Activated CD4-positive, CD25-positive, alpha-beta regulatory T cell treated with anti-CD3 and anti-CD28 coated beads, Interleukin-2, amount 50 U/mL, for 16 hours (primary cell): Measurements from ENCODE around the gene FURIN.
"Not testable (repeated sequence)": the region's sequence is repeated elsewhere in the genome, so short reads cannot be mapped to it uniquely, and the experiment has no call there.

Source experiments
- DNase-seq: peaks from one replicate; pipeline ENCODE4 v3.0.0-alpha.2; 2020; ENCODE audit warnings: low read depth, low spot score

Gene FURIN

DNA sequence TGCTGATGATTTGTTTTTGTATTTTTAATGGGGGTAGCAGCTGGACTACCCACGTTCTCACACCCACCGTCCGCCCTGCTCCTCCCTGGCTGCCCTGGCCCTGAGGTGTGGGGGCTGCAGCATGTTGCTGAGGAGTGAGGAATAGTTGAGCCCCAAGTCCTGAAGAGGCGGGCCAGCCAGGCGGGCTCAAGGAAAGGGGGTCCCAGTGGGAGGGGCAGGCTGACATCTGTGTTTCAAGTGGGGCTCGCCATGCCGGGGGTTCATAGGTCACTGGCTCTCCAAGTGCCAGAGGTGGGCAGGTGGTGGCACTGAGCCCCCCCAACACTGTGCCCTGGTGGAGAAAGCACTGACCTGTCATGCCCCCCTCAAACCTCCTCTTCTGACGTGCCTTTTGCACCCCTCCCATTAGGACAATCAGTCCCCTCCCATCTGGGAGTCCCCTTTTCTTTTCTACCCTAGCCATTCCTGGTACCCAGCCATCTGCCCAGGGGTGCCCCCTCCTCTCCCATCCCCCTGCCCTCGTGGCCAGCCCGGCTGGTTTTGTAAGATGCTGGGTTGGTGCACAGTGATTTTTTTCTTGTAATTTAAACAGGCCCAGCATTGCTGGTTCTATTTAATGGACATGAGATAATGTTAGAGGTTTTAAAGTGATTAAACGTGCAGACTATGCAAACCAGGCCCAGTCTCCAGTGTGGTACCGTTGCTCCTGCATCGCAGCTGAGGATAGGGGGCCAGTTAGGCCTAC, 14.6 kb downstream of the FURIN start:
- no peak for DNase-seq

DNA sequence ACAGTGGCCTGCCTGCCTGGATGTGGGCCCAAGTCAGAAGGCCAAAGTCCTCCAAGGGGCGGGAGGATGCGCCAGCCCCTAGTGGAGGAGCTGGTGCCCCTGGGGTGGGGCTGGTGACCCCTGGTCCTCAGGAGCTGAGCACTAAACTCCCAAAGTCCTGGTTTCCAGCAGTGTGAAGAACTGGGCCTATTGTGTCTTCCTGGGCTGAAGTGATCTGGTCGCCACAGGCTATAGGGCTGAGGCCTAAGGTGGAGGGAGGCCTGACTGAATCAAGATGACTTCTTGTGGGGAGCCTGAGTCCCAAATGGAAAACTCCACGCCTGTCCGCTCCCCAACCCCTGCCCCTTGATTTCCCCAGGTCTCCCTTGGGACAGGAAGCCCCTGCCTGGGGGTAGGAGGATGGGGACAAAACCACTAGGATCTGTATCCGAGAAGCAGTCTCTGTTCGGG, 15.2 kb downstream of the FURIN start:
- DNase-seq = no peak

DNA sequence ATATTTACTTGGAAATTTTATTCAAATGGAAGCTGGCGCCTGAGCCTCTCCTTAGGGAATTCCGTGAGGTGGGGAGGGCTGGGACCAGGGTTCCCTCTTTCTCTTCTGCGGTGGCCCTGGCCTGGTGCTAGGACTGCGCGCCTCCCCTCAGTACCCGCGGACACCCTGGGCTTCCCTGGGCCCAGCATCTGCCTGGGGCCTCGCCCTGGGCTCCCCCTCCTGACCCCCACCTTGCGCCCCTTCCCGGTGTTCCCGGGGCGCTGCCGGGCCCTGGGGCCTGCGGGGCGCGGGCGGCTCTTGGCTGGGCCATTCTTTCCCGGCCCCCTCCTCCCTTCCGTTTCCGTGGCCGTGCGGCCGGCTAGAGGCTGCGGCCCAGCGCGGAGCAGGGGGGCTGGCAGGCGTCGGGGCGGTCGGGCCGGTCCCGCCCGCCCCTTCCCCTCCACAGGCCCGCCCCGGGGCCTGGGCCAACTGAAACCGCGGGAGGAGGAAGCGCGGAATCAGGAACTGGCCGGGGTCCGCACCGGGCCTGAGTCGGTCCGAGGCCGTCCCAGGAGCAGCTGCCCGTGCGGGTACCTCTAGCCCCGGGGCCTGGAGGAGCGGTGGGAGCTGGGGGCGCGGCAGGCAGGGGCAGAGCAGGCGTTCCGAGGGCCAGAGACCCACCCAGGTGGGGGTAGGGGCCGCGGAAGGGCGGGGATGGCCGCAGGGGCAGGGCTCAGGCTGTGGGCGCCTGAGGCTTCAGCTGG, 15.8 kb downstream of the FURIN start, which contains the start of gene FES:
TSS of gene FES (plus strand) at position 529 of the 743 bp plus-strand sequence. CDS start 542 bp downstream, outside the sequence.
- no peak for DNase-seq

DNA sequence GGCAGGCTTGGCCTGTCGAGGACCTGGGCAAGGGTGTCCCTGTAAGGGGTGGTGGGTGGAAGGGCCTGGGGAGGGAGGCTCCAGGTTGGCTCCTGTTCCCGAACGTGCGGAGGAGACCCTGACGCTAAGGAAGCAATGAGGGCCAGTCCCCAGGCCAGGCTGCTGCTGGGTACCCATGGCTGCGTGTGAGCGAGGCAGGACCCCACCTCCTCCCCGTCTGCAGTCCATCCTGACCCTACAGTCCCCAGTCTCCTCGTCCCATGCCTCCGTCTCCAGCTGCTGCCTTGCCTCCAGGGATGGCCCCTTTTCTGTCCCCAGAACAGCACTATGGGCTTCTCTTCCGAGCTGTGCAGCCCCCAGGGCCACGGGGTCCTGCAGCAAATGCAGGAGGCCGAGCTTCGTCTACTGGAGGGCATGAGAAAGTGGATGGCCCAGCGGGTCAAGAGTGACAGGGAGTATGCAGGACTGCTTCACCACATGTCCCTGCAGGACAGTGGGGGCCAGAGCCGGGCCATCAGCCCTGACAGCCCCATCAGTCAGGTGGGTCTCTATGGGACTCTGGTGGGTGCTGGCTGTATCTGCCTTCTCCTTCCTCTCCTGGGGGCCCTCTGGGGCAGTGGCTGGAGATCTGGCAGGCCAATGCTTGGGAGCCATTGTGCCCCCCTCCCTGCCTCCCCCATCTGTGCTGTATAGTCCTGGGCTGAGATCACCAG, 16.5 kb downstream of the FURIN start:
- DNase-seq = no peak

DNA sequence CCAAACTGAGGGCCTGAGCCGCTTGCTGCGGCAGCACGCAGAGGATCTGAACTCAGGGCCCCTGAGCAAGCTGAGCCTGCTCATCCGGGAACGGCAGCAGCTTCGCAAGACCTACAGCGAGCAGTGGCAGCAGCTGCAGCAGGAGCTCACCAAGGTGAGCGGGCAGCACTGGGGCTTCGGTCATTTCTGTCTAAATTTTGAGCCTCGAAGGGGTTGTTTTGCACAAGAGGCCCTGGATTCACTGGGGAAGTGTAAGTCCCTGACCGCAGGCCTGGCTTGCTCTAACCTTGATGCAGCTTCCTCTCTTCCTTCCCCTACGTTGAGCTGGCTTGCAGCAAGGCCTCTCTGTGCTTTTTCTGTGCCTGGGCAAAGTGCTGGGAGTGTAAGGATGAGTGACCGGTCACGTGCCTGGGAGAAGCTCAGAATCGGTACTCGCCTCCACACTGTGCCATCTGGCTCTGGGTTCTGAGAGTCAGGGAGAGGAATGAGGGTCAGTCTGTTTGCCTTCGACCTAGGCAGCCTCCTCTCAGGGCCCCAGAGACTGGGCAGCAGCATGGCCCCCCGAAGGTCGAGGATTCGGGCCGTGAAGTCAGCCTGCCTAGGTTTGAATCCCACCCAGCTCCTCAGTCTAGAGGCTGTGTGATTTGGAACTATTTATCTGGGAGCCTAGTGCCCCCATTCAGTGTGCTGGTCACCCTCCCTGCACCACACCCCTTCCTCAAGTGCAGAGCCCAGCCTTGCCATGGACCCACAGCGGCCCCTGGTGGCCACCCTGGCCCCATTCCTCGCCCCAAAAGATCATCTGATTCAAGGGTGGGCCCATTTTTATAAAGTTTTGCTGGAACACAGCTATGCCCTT, 17.3 kb downstream of the FURIN start:
- DNase-seq = peak; percentile 48

DNA sequence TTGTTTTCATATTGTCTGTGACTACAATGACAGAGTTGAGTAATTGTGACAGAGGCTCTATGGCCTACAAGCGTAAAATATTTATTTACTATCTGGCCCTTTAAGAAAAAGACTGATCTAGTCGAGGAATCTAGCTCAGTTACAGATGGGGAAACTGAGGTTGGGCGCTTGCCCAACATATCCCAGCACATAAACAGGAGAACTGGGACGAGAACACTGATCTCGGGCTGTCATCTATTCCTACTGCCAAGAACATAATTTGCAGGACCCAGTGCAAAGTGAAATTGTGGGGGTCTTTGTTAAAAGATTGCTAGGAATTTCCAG, 17.9 kb downstream of the FURIN start:
- no peak for DNase-seq

DNA sequence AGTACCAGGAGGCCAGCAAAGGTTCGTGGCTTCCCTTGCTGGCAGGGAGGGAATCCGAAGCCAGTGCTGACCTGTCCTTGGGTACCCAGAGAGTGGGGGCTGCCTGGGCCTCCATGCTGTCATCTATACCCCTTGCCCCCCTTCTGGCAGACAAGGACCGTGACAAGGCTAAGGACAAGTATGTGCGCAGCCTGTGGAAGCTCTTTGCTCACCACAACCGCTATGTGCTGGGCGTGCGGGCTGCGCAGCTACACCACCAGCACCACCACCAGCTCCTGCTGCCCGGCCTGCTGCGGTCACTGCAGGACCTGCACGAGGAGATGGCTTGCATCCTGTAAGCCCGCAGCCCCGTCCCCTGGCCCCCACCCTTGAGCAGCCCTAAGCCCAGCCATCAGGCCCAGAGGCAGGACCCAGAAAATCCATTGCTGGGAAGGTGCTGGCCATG, 18.7 kb downstream of the FURIN start:
- no peak for DNase-seq

DNA sequence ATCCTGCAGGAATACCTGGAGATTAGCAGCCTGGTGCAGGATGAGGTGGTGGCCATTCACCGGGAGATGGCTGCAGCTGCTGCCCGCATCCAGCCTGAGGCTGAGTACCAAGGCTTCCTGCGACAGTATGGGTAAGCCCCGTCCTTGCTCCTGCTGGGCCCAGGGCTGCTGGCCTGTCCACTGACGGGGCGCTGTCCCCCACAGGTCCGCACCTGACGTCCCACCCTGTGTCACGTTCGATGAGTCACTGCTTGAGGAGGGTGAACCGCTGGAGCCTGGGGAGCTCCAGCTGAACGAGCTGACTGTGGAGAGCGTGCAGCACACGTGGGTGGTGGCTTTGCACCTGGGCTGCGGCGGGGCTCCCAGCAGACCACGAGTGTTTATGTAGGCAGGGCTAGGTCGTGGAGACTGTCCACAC, 20.9 kb downstream of the FURIN start:
- DNase-seq = no peak

DNA sequence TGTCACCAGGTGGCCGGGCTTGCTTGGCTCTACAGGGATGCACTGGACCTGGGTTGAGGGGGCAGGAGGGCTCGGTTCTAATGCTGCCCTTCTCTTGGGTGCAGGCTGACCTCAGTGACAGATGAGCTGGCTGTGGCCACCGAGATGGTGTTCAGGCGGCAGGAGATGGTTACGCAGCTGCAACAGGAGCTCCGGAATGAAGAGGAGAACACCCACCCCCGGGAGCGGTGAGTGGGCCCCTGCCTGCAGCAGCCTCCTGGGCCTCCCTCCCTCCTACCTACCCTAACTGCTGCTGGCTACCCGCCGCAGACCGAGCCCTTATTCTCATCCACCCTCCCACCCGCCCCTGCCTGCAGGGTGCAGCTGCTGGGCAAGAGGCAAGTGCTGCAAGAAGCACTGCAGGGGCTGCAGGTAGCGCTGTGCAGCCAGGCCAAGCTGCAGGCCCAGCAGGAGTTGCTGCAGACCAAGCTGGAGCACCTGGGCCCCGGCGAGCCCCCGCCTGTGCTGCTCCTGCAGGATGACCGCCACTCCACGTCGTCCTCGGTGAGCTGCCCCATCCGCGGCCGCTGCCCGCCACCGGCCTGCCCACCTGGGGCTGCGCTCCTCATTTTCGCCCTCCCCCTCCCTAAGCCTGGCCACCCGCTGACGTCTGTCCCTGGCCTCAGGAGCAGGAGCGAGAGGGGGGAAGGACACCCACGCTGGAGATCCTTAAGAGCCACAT, 21.5 kb downstream of the FURIN start:
- no peak for DNase-seq

DNA sequence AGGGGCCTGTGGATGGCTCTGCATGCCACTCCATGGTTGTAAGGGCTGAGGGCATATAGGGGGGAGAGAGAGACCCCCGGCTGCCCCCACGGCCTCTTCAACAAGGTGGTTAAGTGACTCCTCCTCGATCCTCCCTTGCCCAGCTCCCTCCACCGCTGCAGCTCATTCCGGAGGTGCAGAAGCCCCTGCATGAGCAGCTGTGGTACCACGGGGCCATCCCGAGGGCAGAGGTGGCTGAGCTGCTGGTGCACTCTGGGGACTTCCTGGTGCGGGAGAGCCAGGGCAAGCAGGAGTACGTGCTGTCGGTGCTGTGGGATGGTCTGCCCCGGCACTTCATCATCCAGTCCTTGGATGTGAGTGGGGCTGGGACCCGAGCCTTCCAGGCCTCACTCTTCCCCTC, 22.5 kb downstream of the FURIN start:
- DNase-seq = no peak

DNA sequence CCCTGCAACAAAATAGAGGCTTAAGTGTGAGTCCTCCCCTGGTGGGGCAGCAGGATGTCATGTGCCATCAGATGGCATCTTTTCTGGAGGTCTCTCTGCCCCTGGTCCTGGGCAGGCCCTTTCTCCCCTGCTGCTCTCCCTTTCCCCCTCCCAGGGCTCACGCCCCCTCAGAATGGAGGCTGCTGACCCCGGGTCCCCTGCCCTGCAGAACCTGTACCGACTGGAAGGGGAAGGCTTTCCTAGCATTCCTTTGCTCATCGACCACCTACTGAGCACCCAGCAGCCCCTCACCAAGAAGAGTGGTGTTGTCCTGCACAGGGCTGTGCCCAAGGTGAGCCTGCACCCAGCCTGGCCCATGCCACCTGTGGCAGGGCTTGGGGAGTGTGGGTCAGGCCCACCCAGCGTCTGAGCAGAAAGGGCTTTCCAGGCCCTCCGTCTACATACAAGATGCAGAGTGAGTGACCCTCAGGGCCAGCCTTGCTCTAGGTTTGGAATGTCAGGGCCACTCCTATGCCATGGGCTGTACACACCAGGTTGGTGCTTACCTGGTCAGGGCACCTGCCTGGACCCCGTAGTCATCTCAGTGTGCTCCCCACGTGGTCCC, 23.1 kb downstream of the FURIN start:
- DNase-seq = no peak

DNA sequence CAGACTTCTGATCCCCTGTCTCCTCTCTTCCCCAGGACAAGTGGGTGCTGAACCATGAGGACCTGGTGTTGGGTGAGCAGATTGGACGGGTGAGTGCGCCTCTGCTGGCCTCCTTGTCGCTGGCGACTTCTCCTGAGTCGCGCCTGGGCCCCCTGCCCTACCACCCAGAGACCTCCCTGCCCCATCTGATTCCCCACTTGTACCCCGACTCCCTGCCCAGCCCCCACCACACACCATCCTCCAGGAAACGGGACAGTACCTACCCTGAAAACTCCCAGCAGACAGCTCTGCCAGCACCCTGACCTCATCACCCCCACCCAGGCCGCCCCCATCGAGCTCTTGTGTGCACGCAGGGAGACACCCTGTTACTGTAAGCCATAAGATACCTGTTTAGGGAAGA, 23.6 kb downstream of the FURIN start:
- DNase-seq = no peak

DNA sequence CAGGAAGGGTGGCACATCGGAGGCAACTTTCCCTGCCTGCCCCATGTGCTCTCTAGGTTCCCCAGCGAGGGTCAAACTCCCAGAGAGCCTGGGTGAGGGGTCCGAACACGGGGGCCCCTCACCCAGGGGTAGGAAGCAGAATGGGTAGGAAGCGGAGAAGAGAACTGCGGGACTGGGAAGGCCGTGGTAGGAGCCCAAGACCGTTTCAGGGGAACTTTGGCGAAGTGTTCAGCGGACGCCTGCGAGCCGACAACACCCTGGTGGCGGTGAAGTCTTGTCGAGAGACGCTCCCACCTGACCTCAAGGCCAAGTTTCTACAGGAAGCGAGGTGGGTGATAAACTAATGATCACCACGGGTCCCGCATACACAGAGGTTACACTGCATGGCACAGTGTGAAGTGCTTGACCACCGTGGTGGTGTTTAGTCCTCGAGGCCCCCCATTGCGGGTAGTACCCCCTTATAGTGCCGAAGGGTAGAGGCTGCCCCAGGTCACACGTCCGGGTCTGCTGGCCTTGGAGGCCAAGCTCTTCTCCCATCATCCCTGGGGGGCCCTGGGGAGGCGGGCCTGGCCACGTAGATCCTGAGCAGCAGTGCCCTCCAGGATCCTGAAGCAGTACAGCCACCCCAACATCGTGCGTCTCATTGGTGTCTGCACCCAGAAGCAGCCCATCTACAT, 24.2 kb downstream of the FURIN start:
- no peak for DNase-seq

DNA sequence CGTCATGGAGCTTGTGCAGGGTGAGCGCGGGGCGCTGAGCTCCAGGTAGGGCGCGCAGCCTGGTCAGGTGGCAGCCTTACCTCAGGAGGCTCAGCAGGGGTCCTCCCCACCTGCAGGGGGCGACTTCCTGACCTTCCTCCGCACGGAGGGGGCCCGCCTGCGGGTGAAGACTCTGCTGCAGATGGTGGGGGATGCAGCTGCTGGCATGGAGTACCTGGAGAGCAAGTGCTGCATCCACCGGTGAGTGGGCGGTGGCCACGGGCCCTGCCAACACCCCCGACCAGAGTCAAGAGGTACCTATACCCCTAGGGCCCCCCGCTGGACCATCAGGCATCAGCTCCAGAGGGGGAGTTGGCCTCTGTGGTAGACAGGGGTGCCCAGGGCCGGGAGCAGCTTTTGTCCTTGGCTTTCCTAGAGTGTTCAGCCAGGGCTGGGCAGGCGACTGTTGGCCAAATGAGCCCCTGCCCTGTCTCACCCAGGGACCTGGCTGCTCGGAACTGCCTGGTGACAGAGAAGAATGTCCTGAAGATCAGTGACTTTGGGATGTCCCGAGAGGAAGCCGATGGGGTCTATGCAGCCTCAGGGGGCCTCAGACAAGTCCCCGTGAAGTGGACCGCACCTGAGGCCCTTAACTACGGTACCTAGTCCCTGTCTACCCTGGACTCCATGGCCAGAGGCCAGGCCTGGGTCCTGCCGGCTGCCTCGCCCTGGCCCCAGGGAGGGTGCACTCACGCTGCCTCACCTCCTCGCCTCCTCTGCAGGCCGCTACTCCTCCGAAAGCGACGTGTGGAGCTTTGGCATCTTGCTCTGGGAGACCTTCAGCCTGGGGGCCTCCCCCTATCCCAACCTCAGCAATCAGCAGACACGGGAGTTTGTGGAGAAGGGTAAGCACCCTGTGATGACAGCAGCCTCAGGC, 25.0 kb downstream of the FURIN start:
- DNase-seq = no peak

DNA sequence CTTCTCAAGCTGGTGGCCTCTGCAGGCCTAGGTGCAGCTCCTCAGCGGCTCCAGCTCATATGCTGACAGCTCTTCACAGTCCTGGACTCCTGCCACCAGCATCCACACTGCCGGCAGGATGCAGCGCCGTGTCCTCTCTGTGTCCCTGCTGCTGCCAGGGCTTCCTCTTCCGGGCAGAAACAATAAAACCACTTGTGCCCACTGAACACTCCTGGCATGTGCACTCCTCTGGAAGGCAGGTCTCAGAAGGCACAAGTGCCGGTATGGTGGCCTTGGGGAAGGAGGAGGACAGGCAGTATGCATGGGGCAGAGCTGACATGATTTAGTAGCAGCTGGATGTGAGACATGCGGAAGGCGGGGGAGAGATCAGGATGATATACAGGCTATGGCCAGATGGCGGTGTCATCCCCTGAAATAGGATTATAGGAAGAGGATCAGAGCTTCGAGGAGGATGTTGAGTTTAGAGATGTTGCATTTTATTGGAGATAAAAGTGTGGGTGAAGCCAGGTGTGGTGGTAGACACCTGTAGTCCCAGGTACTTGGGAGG, 27.3 kb downstream of the FURIN start:
- no peak for DNase-seq

DNA sequence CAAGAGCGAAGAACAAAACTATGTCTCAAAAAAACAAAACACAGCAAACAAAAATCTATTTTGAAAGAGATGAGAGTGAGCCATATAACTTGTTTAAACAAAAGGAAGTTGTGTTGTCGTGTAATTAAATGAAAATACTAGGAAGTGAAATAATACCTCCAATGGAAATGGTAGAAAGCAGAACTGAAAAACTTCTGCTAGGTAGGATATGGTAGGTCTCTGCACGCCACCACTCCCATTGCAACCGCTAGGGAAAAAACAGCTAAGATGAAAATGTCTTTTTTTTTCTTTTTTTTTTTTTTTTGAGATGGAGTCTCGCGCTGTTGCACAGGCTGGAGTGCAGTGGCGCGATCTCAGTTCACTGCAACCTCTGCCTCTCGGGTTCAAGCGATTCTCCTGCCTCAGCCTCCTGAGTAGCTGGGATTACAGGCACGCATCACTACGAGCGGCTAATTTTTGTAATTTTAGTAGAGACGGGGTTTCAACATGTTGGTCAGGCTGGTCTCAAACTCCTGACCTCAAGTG, 28.8 kb downstream of the FURIN start:
- DNase-seq = not testable (repeated sequence)

DNA sequence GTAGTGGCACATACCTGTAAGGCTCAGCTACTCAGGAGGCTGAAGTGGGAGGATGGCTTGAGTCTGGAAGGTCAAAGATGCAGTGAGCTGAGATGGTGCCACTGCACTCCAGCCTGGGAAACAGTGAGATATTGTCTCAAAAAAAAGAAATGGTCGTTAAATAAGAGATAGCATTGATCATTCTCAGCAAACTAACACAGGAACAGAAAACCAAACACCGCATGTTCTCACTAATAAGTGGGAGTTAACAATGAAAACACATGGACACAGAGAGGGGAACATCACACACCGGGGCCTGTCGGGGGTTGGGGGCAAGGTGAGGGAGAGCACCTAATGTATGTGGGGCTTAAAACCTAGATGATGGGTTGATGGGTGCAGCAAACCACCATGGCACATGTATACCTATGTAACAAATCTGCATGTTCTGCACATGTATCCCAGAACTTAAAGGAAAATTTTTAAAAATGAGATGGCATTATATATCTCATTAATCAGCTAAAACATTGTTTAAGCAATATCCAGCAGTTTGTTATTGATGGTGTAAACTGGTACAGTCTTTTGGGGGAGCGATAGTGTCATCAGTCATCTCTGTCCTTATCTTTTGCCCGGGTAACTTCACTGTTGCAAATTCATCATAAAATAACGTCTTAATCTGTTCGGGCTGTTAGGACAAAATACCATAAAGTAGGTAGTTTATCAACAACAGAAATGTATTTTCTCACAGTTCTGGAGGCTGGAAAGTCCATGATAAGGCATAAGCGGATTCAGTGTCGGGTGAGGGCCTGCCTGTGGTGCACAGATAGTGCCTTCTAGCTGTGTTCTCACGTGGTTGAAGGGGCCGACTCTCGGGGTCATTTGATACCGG, 33.0 kb downstream of the FURIN start:
- no peak for DNase-seq
